Endothelial cell of umbilical vein (primary cell): Measurements from ENCODE around the gene GNB5. TPM values are rescaled to one million over a fixed set of nuclear protein-coding genes. Genes with fewer than 3 reads are reported as not detected.

Source experiments
- BruUV-seq: library from RNA; stranded (reverse); fragments of 400-500 nt; replicated peaks from 2 replicates; lab custom pipeline; 2021; lab: Mats Ljungman, UMichigan
- CTCF ChIA-PET: fragments of 300-600, 350-600 bp; sonication (Branson Sonifier 250); formaldehyde crosslinking; loops from one replicate; lab custom pipeline; 2021; ENCODE audit warnings: antibody characterized with exemption, inconsistent platforms; lab: Charles Lee
- POLR2A ChIA-PET: fragments of 300-600, 350-600 bp; sonication (Branson Sonifier 250); formaldehyde crosslinking; loops from one replicate; lab custom pipeline; 2021; ENCODE audit warnings: antibody characterized with exemption, inconsistent platforms; lab: Charles Lee
- DNase-seq: peaks from one replicate; pipeline ENCODE4 v3.0.0-alpha.2; 2011; ENCODE audit warnings: low read depth, low spot score
- FAIRE-seq: peaks from 2 replicates; lab custom pipeline; 2011; peaks lifted over from hg19 to GRCh38; lab: Jason Lieb, UNC
- H2AFZ ChIP-seq: 2 replicates; pipeline ENCODE4 v1.6.0; 2012; ENCODE audit warnings: low read depth, low read length, control low read depth, inconsistent platforms
- H3K27ac ChIP-seq: 2 replicates; pipeline ENCODE4 v1.5.1; 2011; ENCODE audit warnings: low read depth, mild to moderate bottlenecking, control low read depth, low read length, moderate library complexity; ENCODE audit not compliant: insufficient read depth
- H3K27me3 ChIP-seq, 2 experiments: 2 replicates each; pipeline versions ENCODE4 v1.6.0 to v1.6.1; 2011; ENCODE audit warnings: low read length in 2 of 2, mixed read lengths in 1 of 2; ENCODE audit not compliant: control insufficient read depth in 2 of 2, insufficient read depth in 2 of 2
- H3K36me3 ChIP-seq, 2 experiments: 2 replicates in 1 of 2; 3 replicates in 1 of 2; pipeline ENCODE4 v1.5.1; 2011; ENCODE audit warnings: low read length in 2 of 2, mild to moderate bottlenecking in 1 of 2, moderate library complexity in 1 of 2; ENCODE audit not compliant: control insufficient read depth in 2 of 2, insufficient read depth in 2 of 2; ENCODE audit errors: extremely low read depth in 1 of 2
- H3K4me1 ChIP-seq: 3 replicates; pipeline ENCODE4 v1.5.1; 2011; ENCODE audit warnings: mild to moderate bottlenecking, low read length; ENCODE audit not compliant: control insufficient read depth, insufficient read depth; ENCODE audit errors: extremely low read depth
- H3K4me2 ChIP-seq: 2 replicates; pipeline ENCODE4 v1.6.1; 2011; ENCODE audit warnings: low read length, control low read depth, mixed read lengths; ENCODE audit not compliant: insufficient read depth
- H3K4me3 ChIP-seq, 3 experiments: fragments of 200-600 bp in 1 of 3; sonication (generic), shearing (Covaris generic) in 1 of 3; replicated peaks in 1 of 3; 2 replicates each; pipeline ENCODE4 v1.5.1; 2011 to 2016; ENCODE audit warnings: control low read depth in 3 of 3, low read length in 3 of 3, mild to moderate bottlenecking in 2 of 3, inconsistent platforms in 1 of 3, low read depth in 1 of 3, moderate library complexity in 1 of 3; ENCODE audit not compliant: insufficient read depth in 1 of 3
- H3K79me2 ChIP-seq: 2 replicates; pipeline ENCODE4 v1.6.0; 2012; ENCODE audit warnings: low read length, inconsistent platforms; ENCODE audit not compliant: control insufficient read depth, insufficient read depth
- H3K9ac ChIP-seq: replicated peaks from 2 replicates; pipeline ENCODE3; 2011; ENCODE audit warnings: low read length, control low read depth; ENCODE audit not compliant: insufficient read depth; ENCODE audit errors: extremely low read depth
- H3K9me1 ChIP-seq: replicated peaks from 3 replicates; pipeline ENCODE4 v1.6.0; 2011; ENCODE audit warnings: mild to moderate bottlenecking, low read length; ENCODE audit not compliant: control insufficient read depth, insufficient read depth; ENCODE audit errors: extremely low read depth
- H3K9me3 ChIP-seq: replicated peaks from 2 replicates; pipeline ENCODE4 v1.5.1; 2012; ENCODE audit warnings: low read length, inconsistent platforms; ENCODE audit not compliant: control insufficient read depth, insufficient read depth
- H4K20me1 ChIP-seq: replicated peaks from 2 replicates; pipeline ENCODE3; 2011; ENCODE audit warnings: mild to moderate bottlenecking, low read length; ENCODE audit not compliant: control insufficient read depth, insufficient read depth; ENCODE audit errors: extremely low read depth
- EZH2 ChIP-seq: IDR thresholded peaks from 2 replicates; pipeline ENCODE4 v1.6.1; 2012; ENCODE audit warnings: borderline replicate concordance, low read depth, mild to moderate bottlenecking, moderate library complexity, low read length, inconsistent platforms; ENCODE audit not compliant: severe bottlenecking
- FOS ChIP-seq: IDR thresholded peaks from 2 replicates; pipeline ENCODE4 v1.6.1; 2011; ENCODE audit warnings: mild to moderate bottlenecking, low read length, moderate library complexity, borderline replicate concordance; ENCODE audit not compliant: insufficient read depth
- GATA2 ChIP-seq: IDR thresholded peaks from 2 replicates; pipeline ENCODE4 v1.7.0; 2011; ENCODE audit warnings: low read depth, mild to moderate bottlenecking, moderate library complexity, mixed read lengths, low read length; ENCODE audit not compliant: insufficient read length, insufficient read depth
- JUN ChIP-seq: IDR thresholded peaks from 2 replicates; pipeline ENCODE4 v1.6.1; 2011; ENCODE audit warnings: borderline replicate concordance, low read depth; ENCODE audit not compliant: insufficient read length, insufficient read depth
- MYC ChIP-seq: IDR thresholded peaks from one replicate; pipeline ENCODE4 v1.6.1; 2011; ENCODE audit warnings: mild to moderate bottlenecking, low read depth, low read length
- POLR2A ChIP-seq: IDR thresholded peaks from 2 replicates; pipeline ENCODE4 v1.6.1; 2012; ENCODE audit warnings: low read depth, mild to moderate bottlenecking, control low read depth, low read length
- POLR2AphosphoS5 ChIP-seq: IDR thresholded peaks from 2 replicates; pipeline ENCODE4 v1.6.1; 2012; ENCODE audit warnings: low read depth, mild to moderate bottlenecking, control low read depth, low read length, moderate library complexity; ENCODE audit not compliant: insufficient read depth
- dilution Hi-C: fragments of 300-500 bp; cut with MboI; formaldehyde crosslinking; loops from one replicate; pipeline ENCODE4 v1.15.0; 2019; ENCODE audit warnings: low sequenced_read_pairs; ENCODE audit not compliant: extremely low pct_ligation_motif_present
- intact Hi-C: fragments of 100-400 bp; cut with micrococcal nuclease; formaldehyde crosslinking; loops from one replicate; pipeline ENCODE4 v1.10.0; 2022
- polyA plus RNA-seq, 4 experiments: library from polyadenylated mRNA; depleted of rRNA in 3 of 4; stranded (reverse) in 3 of 4; unstranded in 1 of 4; fragments of >200 nt; gene quantifications; 2 replicates each; pipeline versions ENCODE4 v1.2.1 to v1.2.3, GENCODE V29; 2011 to 2012; ENCODE audit warnings: missing spikeins in 1 of 4
- total RNA-seq: library from RNA; stranded (reverse); gene quantifications from 2 replicates; pipeline ENCODE4 v1.2.3, GENCODE V29; 2021
- TF ChIP-seq, protein P1 (sequence below): IDR thresholded peaks from 2 replicates; pipeline ENCODE4 v1.6.1; 2011; ENCODE audit not compliant: insufficient read depth, insufficient read length
- TF ChIP-seq, protein P2 (sequence below), 2 donors: IDR thresholded peaks; 1 replicate in 1 of 2; 2 replicates in 1 of 2; pipeline ENCODE4 v1.5.1; 2011; ENCODE audit warnings: low read length in 2 of 2, mild to moderate bottlenecking in 2 of 2, moderate library complexity in 2 of 2, control low read depth in 1 of 2, inconsistent platforms in 1 of 2, low read depth in 1 of 2; ENCODE audit not compliant: insufficient read depth in 1 of 2; ENCODE audit errors: extremely low read depth in 1 of 2

Gene GNB5
- total and polyA plus RNA-seq, 2 donors (not counting 3 experiments of a cell fraction or from before 2014, with no cell fraction given): 15.6 to 16.8 TPM

DNA sequence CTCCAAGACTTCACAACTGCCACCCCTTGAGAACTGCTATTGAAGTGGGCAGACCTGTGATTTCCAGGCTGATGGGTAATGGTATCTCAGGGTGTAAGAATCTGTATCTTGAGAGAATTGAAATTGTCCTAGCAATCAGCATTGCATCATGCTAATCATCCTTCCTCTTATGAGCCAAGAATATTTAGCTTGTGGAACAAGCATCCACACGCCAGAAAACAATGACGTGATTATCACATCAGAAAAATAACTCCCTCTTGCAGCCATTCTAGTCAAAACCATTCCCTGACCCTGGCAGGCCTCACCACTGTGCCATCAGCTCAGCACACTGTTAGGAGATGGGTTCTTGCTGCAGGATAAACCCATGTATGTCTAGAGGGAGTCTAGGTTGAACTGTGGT is 85.3 kb downstream of the GNB5 start:
- no peak overlapping the region for H3K27ac ChIP-seq
- H3K4me2 ChIP-seq: no peak overlapping the region
- no peak for FAIRE-seq
- dilution Hi-C loops (no loop called here), intact Hi-C loops (no loop called here)
- H2AFZ ChIP-seq: no peak overlapping the region
- no peaks in the 10 kb centered on the region for H4K20me1 ChIP-seq
- POLR2A ChIA-PET: no interaction called here
- no peaks in the 10 kb centered on the region for H3K9me3 ChIP-seq
- no TSS peak for BruUV-seq
- H3K4me1 ChIP-seq: peaks cover 19% of the 10 kb centered on the region
- no peaks in the 10 kb centered on the region for H3K27me3 ChIP-seq
- H3K9ac ChIP-seq: no peak overlapping the region
- CTCF ChIA-PET: interaction anchor here (0.9 to 2.5 kb wide), 2 partner anchors 27 to 28 kb away, joined by 3 to 5 read pairs; no protein-coding TSS in a partner anchor
- DNase-seq: no peak
- H3K4me3 ChIP-seq: no peak overlapping the region
- H3K79me2 ChIP-seq: no peaks in the 10 kb centered on the region
- no peak for TF ChIP-seq GATA2
- no peak for TF ChIP-seq POLR2A
- no peak for TF ChIP-seq MYC
- TF ChIP-seq, protein P1, sequence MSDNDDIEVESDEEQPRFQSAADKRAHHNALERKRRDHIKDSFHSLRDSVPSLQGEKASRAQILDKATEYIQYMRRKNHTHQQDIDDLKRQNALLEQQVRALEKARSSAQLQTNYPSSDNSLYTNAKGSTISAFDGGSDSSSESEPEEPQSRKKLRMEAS: no peak
- TF ChIP-seq, protein P2, sequence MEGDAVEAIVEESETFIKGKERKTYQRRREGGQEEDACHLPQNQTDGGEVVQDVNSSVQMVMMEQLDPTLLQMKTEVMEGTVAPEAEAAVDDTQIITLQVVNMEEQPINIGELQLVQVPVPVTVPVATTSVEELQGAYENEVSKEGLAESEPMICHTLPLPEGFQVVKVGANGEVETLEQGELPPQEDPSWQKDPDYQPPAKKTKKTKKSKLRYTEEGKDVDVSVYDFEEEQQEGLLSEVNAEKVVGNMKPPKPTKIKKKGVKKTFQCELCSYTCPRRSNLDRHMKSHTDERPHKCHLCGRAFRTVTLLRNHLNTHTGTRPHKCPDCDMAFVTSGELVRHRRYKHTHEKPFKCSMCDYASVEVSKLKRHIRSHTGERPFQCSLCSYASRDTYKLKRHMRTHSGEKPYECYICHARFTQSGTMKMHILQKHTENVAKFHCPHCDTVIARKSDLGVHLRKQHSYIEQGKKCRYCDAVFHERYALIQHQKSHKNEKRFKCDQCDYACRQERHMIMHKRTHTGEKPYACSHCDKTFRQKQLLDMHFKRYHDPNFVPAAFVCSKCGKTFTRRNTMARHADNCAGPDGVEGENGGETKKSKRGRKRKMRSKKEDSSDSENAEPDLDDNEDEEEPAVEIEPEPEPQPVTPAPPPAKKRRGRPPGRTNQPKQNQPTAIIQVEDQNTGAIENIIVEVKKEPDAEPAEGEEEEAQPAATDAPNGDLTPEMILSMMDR (IDR thresholded peaks at IDR 0.05; ENCODE audit: extremely low read depth in 1 of 2, insufficient read depth in 1 of 2, low read depth in 1 of 2, low read length in 2 of 2): no peak
- TF ChIP-seq EZH2: no peak
- TF ChIP-seq POLR2AphosphoS5: no peak
- no peak for TF ChIP-seq JUN
- TF ChIP-seq FOS: no peak
- no peaks in the 10 kb centered on the region for H3K9me1 ChIP-seq
- no peaks in the 10 kb centered on the region for H3K36me3 ChIP-seq
